Lung microvascular endothelial cell (primary cell): ENCODE data around the gene EPN1. TPM values are rescaled to one million over a fixed set of nuclear protein-coding genes. Genes with fewer than 3 reads are reported as not detected.
"Not testable (repeated sequence)": the region's sequence is repeated elsewhere in the genome, so short reads cannot be mapped to it uniquely, and the experiment has no call there.

Experiments used
- DNase-seq, 2 donors: peaks; one replicate each; pipeline versions ENCODE4 v3.0.0 to v3.0.0-alpha.2; 2010; ENCODE audit warnings: low read depth in 2 of 2
- total RNA-seq: library from RNA; depleted of rRNA; stranded (reverse); fragments of >200 nt; gene quantifications from 2 replicates; pipeline ENCODE4 v1.2.1, GENCODE V29; 2014

The EPN1 gene
- total RNA-seq, 1 donor from 2014 or later, result 27.0 TPM

- DNase-seq, result no peak
These were observed 45.3 kb downstream of the EPN1 start for GRCh38 chr19:55720214-55720746.

GRCh38 chr19:55720801-55721200, 45.8 kb downstream of the EPN1 start:
- no peak for DNase-seq

- no peak for DNase-seq
These were observed 48.5 kb downstream of the EPN1 start for GRCh38 chr19:55723491-55723890.

- not testable (repeated sequence) for DNase-seq
These were observed 55.4 kb downstream of the EPN1 start for GRCh38 chr19:55730378-55730777.

- DNase-seq, result no peak
These were observed 63.3 kb downstream of the EPN1 start, which contains the start of gene NLRP9 for GRCh38 chr19:55738302-55738701. Gene NLRP9, minus strand, starts transcription at chr19:55738402. Its CDS starts 28 bp downstream, at chr19:55738374.

GRCh38 chr19:55750715-55751114, 75.7 kb downstream of the EPN1 start:
- no peak for DNase-seq

- DNase-seq, result no peak
These were observed 78.4 kb downstream of the EPN1 start for GRCh38 chr19:55753401-55753800.

GRCh38 chr19:55756808-55757207, 81.8 kb downstream of the EPN1 start:
- not testable (repeated sequence) for DNase-seq

GRCh38 chr19:55758797-55759196, 83.8 kb downstream of the EPN1 start, which contains the start of gene RFPL4A:
Gene RFPL4A, plus strand, starts transcription at chr19:55759097. Its CDS starts 2,704 bp downstream, at chr19:55761801.
- not testable (repeated sequence) for DNase-seq

Other genes starting within 250 kb of the EPN1 start
- gene SHISA7, start 231.9 kb upstream of the EPN1 start, total RNA-seq, result not detected in 2 replicates
- 60.7 and 61.9 TPM in 2 replicates for gene ISOC2, start 213.6 kb upstream of the EPN1 start, total RNA-seq
- not detected in 2 replicates for gene C19orf85, start 210.5 kb upstream of the EPN1 start, total RNA-seq
- 0.65 and 0.79 TPM in 2 replicates for gene ZNF628, start 198.6 kb upstream of the EPN1 start, total RNA-seq
- 5.2 and 7.2 TPM in 2 replicates for gene NAT14, start 190.0 kb upstream of the EPN1 start, total RNA-seq
- gene SSC5D, start 186.8 kb upstream of the EPN1 start, total RNA-seq, result 0.22 TPM in 1 of 2 replicates, not detected in the other
- not detected in 2 replicates for gene SBK2, start 138.1 kb upstream of the EPN1 start, total RNA-seq
- 0.20 and 0.22 TPM in 2 replicates for gene SBK3, start 129.7 kb upstream of the EPN1 start, total RNA-seq
- gene ZNF579, start 94.4 kb upstream of the EPN1 start, total RNA-seq, result 2.4 and 2.6 TPM in 2 replicates
- 1.5 and 3.2 TPM in 2 replicates for gene FIZ1, start 75.7 kb upstream of the EPN1 start, total RNA-seq
- 7.0 and 11.5 TPM in 2 replicates for gene ZNF524, start 74.9 kb upstream of the EPN1 start, total RNA-seq
- gene ZNF865, start 69.6 kb upstream of the EPN1 start, total RNA-seq, result 0.44 and 0.79 TPM in 2 replicates
- 2.8 and 4.8 TPM in 2 replicates for gene ZNF784, start 50.7 kb upstream of the EPN1 start, total RNA-seq
- gene ZNF580, start 34.2 kb upstream of the EPN1 start, total RNA-seq, result 1.3 and 2.0 TPM in 2 replicates
- 18.3 and 20.9 TPM in 2 replicates for gene ZNF581, start 31.6 kb upstream of the EPN1 start, total RNA-seq
- 5.9 and 10.7 TPM in 2 replicates for gene CCDC106, start 27.0 kb upstream of the EPN1 start, total RNA-seq
- gene U2AF2, start 20.2 kb upstream of the EPN1 start, total RNA-seq, result 61.9 and 62.9 TPM in 2 replicates
- gene NLRP9, start 63.2 kb downstream of the EPN1 start, total RNA-seq, result not detected in 2 replicates
- gene RFPL4A, start 83.9 kb downstream of the EPN1 start, total RNA-seq, result 1.1 and 1.2 TPM in 2 replicates
- gene RFPL4AL1, start 93.9 kb downstream of the EPN1 start, total RNA-seq, result 0.22 and 0.40 TPM in 2 replicates
- gene NLRP11, start 156.8 kb downstream of the EPN1 start, total RNA-seq, result under 0.01 TPM in 2 replicates
- gene NLRP4, start 161.3 kb downstream of the EPN1 start, total RNA-seq, result not detected in 2 replicates